ENCODE measurements around the gene TMEM40.

The TMEM40 gene

DNA sequence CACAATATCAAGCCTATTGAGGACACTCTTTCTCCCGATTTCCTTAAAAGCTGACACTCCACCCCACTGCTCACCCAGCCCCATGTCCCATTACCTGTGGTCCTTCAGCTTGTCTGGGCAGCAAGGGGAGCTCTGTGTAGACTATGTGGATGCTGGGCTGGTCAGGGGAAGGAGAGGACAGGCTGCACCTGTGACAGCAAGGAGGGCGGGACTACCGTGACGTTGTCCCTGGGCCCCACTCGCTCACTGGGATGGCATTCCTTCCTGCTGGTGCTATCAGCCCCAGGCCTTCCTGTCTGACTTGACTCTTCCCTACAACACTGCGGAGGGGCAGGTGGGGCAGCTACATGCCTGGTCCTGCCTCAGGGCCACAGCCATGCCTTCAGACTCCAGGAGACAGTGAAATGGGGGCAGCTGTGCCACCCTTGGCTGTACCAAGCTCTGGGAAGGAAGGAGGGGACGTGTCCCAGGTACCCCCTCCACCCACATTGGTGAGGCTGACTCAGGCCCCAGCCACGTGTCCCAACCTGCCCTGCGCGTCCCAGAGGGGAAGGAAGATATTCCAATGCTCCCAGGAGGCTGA lies at the start of gene TMEM40:
TMEM40 (minus strand) TSS at position 163 of the 583 bp plus-strand sequence. CDS start 9,427 bp downstream, outside the sequence.
- FAIRE-seq = no peak
- DNase-seq (ENCODE audit: insufficient read length, low spot score) = no peak

DNA sequence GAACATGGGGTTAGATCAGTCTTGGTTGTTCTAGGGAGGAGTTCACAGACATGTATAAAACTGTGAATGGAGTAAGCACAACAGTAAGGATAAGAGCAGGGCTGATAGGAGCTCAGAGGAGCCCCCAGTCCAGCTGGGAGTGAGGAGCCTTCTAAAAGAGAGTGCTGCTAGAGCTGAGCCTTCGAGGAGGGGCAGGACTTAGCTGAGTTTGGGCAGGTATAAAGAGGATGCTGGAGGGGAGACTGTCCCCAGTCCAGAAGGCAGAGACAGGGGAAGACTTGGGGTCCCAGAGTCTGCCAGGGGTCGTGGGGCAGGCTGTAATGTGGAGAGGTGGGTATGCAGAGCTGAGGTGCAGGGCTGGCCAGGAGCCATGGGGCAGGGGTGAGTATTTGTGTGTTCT lies 49.5 kb upstream of the TMEM40 start:
- FAIRE-seq (no peak), DNase-seq (ENCODE audit: insufficient read length, low spot score) (no peak)
- TF ChIP-seq CTCF (IDR thresholded peaks at IDR 0.05; ENCODE audit: insufficient read depth, missing control alignments) = no peak

More for the DNA sequence above, at the start of gene TMEM40:
- no peak for TF ChIP-seq CTCF (IDR thresholded peaks at IDR 0.05; ENCODE audit: insufficient read depth, missing control alignments)

GRCh38 chr3:12807601-12808359 lies 48.7 kb upstream of the TMEM40 start:
- DNase-seq (ENCODE audit: insufficient read length, low spot score) = no peak
- no peak for TF ChIP-seq CTCF (IDR thresholded peaks at IDR 0.05; ENCODE audit: insufficient read depth, missing control alignments)
- no peak for FAIRE-seq

- TF ChIP-seq CTCF (IDR thresholded peaks at IDR 0.05; ENCODE audit: insufficient read depth, missing control alignments) = no peak
- FAIRE-seq (no peak), DNase-seq (ENCODE audit: insufficient read length, low spot score) (no peak)
Observed at GRCh38 chr3:12807066-12807465, 48.0 kb upstream of the TMEM40 start.

DNA sequence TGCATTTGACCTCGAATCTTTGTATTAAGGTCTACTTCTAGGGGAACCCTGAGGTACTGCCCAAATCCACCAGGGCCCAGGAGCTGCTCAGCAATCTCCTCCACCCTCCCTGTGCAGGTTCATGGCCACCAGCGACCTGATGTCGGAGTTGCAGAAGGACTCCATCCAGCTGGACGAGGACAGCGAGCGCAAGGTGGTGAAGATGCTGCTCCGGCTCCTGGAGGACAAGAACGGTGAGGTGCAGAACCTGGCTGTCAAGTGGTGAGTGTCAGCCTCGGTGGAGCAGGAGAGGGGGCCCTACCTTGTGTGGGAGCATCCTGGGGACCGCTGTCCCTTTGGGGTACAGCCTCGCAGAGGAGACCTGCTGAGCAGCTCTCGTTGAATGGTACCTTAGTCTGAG lies 44.3 kb upstream of the TMEM40 start:
- FAIRE-seq (no peak), DNase-seq (ENCODE audit: insufficient read length, low spot score) (no peak)
- no peak for TF ChIP-seq CTCF (IDR thresholded peaks at IDR 0.05; ENCODE audit: insufficient read depth, missing control alignments)

- FAIRE-seq (no peak), DNase-seq (ENCODE audit: insufficient read length, low spot score) (no peak)
- TF ChIP-seq CTCF (IDR thresholded peaks at IDR 0.05; ENCODE audit: insufficient read depth, missing control alignments) = no peak
Observed at GRCh38 chr3:12799525-12800440, 40.7 kb upstream of the TMEM40 start.

All from D721Med (cell line).